Measurements from ENCODE around the gene MED29. TPM values are rescaled to one million over a fixed set of nuclear protein-coding genes. Genes with fewer than 3 reads are reported as not detected.

MED29 gene
- total RNA-seq, 1 experiment from 2014 or later: 42.9 TPM

DNA sequence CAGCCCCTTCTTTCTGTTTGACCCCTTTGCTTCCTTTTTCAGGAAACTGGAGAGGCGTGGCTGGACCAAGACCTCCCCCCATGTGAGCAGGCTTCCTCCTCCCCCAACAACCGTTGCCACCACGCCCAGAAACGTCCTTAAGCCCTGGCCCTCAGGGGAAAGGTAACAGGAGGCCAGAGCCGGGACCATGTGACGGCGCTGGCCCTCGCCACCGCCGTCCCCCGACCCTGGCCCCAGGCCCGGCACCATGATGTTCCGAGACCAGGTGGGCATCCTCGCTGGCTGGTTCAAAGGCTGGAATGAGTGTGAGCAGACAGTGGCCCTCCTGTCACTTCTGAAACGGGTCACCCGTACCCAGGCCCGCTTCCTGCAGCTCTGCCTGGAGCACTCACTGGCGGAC lies 34.5 kb upstream of the MED29 start:
- no peaks in the 10 kb centered on the region for H3K4me1 Mint-ChIP-seq
- CTCF ChIA-PET: no interaction called here
- DNase-seq (ENCODE audit: low spot score): no peak
- H3K27me3 Mint-ChIP-seq (ENCODE audit: low read depth): no peaks in the 10 kb centered on the region
- H3K27ac Mint-ChIP-seq: no peak overlapping the region
- H3K9me3 Mint-ChIP-seq: no peaks in the 10 kb centered on the region
- no peak for TF ChIP-seq SOX15 (CRISPR knock-in tag; IDR thresholded peaks at IDR 0.05)
- TF ChIP-seq, protein P1, sequence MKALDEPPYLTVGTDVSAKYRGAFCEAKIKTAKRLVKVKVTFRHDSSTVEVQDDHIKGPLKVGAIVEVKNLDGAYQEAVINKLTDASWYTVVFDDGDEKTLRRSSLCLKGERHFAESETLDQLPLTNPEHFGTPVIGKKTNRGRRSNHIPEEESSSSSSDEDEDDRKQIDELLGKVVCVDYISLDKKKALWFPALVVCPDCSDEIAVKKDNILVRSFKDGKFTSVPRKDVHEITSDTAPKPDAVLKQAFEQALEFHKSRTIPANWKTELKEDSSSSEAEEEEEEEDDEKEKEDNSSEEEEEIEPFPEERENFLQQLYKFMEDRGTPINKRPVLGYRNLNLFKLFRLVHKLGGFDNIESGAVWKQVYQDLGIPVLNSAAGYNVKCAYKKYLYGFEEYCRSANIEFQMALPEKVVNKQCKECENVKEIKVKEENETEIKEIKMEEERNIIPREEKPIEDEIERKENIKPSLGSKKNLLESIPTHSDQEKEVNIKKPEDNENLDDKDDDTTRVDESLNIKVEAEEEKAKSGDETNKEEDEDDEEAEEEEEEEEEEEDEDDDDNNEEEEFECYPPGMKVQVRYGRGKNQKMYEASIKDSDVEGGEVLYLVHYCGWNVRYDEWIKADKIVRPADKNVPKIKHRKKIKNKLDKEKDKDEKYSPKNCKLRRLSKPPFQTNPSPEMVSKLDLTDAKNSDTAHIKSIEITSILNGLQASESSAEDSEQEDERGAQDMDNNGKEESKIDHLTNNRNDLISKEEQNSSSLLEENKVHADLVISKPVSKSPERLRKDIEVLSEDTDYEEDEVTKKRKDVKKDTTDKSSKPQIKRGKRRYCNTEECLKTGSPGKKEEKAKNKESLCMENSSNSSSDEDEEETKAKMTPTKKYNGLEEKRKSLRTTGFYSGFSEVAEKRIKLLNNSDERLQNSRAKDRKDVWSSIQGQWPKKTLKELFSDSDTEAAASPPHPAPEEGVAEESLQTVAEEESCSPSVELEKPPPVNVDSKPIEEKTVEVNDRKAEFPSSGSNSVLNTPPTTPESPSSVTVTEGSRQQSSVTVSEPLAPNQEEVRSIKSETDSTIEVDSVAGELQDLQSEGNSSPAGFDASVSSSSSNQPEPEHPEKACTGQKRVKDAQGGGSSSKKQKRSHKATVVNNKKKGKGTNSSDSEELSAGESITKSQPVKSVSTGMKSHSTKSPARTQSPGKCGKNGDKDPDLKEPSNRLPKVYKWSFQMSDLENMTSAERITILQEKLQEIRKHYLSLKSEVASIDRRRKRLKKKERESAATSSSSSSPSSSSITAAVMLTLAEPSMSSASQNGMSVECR (CRISPR knock-in tag; IDR thresholded peaks at IDR 0.05; ENCODE audit: borderline replicate concordance): no peak
- no peak for ATAC-seq
- no peak overlapping the region for H3K4me3 Mint-ChIP-seq
- H3K36me3 Mint-ChIP-seq: peaks cover 69% of the 10 kb centered on the region
- POLR2A ChIA-PET: interaction anchor here (0.6 kb wide), 1 partner anchor 79 kb away, joined by 3 read pairs; the partner anchor contains the start of gene RPS16

DNA sequence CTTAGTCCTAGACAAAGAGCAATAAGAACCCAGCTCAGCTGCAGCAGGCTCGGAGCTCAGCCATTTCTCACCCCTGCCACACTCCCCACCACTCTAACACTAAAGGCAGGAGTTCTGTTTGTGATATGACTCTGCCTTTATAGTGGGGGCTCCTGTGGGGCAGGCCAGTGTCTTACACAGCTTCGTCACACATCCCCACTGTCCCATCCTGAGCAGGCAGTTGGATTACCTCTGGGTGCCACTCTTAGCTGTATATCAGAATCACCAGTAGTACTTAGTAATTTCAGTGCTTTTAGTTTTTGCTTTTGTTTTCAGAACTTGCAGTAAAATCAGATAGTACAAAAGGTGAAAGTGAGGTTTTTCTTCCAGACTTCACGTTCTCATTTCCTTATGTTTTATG lies 32.2 kb upstream of the MED29 start:
- Mint-ChIP-seq H3K4me1 (no peaks in the 10 kb centered on the region), H3K27ac (no peak overlapping the region), H3K27me3 (ENCODE audit: low read depth) (no peaks in the 10 kb centered on the region), H3K9me3 (no peaks in the 10 kb centered on the region), H3K4me3 (no peak overlapping the region), H3K36me3 (peaks cover 75% of the 10 kb centered on the region)
- POLR2A ChIA-PET: no interaction called here
- CTCF ChIA-PET: interaction anchor here (0.5 kb wide), 1 partner anchor 852 kb away, joined by 3 read pairs; no protein-coding TSS in a partner anchor
- ATAC-seq: no peak
- TF ChIP-seq ETV6 (CRISPR knock-in tag; IDR thresholded peaks at IDR 0.05) (no peak), ZNF671 (CRISPR knock-in tag; IDR thresholded peaks at IDR 0.05) (no peak), TCF7 (CRISPR knock-in tag; IDR thresholded peaks at IDR 0.05; ENCODE audit: low read depth) (no peak), FOXP1 (CRISPR knock-in tag; IDR thresholded peaks at IDR 0.05; ENCODE audit: borderline replicate concordance) (no peak), PRRX2 (CRISPR knock-in tag; IDR thresholded peaks at IDR 0.05) (no peak), ATF1 (CRISPR knock-in tag; IDR thresholded peaks at IDR 0.05) (no peak), NR1H2 (CRISPR knock-in tag; IDR thresholded peaks at IDR 0.05) (no peak), CREM (CRISPR knock-in tag; IDR thresholded peaks at IDR 0.05) (no peak), GABPB1 (CRISPR knock-in tag; IDR thresholded peaks at IDR 0.05) (no peak), FOXK1 (CRISPR knock-in tag; IDR thresholded peaks at IDR 0.05) (no peak)
- TF ChIP-seq, protein P2, sequence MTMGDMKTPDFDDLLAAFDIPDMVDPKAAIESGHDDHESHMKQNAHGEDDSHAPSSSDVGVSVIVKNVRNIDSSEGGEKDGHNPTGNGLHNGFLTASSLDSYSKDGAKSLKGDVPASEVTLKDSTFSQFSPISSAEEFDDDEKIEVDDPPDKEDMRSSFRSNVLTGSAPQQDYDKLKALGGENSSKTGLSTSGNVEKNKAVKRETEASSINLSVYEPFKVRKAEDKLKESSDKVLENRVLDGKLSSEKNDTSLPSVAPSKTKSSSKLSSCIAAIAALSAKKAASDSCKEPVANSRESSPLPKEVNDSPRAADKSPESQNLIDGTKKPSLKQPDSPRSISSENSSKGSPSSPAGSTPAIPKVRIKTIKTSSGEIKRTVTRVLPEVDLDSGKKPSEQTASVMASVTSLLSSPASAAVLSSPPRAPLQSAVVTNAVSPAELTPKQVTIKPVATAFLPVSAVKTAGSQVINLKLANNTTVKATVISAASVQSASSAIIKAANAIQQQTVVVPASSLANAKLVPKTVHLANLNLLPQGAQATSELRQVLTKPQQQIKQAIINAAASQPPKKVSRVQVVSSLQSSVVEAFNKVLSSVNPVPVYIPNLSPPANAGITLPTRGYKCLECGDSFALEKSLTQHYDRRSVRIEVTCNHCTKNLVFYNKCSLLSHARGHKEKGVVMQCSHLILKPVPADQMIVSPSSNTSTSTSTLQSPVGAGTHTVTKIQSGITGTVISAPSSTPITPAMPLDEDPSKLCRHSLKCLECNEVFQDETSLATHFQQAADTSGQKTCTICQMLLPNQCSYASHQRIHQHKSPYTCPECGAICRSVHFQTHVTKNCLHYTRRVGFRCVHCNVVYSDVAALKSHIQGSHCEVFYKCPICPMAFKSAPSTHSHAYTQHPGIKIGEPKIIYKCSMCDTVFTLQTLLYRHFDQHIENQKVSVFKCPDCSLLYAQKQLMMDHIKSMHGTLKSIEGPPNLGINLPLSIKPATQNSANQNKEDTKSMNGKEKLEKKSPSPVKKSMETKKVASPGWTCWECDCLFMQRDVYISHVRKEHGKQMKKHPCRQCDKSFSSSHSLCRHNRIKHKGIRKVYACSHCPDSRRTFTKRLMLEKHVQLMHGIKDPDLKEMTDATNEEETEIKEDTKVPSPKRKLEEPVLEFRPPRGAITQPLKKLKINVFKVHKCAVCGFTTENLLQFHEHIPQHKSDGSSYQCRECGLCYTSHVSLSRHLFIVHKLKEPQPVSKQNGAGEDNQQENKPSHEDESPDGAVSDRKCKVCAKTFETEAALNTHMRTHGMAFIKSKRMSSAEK (CRISPR knock-in tag; IDR thresholded peaks at IDR 0.05; ENCODE audit: borderline replicate concordance): no peak
- no peak for DNase-seq (ENCODE audit: low spot score)

DNA sequence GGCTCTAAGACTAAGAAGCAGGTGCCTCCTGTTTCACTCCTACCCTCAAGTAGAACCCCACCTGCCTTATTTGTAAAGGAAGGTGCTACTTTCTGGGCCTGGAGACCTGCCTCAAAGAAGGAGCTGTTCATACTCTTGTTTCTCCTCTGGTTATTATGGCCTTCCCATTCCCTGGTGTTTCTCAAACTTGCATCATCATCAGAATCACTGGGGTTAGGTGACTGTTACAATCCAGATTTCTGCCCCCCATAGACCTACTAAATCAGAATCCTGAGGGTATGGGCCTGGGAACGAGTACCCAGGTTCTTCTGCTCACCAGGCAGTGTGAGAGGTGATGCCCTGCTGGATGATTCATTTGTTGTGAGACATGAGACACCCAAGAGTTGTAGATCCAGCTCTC lies 30.6 kb upstream of the MED29 start:
- no peak for DNase-seq (ENCODE audit: low spot score)
- ChIA-PET CTCF (no interaction called here), POLR2A (no interaction called here)
- H3K27ac Mint-ChIP-seq: no peak overlapping the region
- ATAC-seq: no peak
- H3K36me3 Mint-ChIP-seq: peaks cover 68% of the 10 kb centered on the region
- H3K4me1 Mint-ChIP-seq: no peaks in the 10 kb centered on the region
- H3K4me3 Mint-ChIP-seq: no peak overlapping the region
- no peaks in the 10 kb centered on the region for H3K27me3 Mint-ChIP-seq (ENCODE audit: low read depth)
- no peaks in the 10 kb centered on the region for H3K9me3 Mint-ChIP-seq
- TF ChIP-seq, protein P3, sequence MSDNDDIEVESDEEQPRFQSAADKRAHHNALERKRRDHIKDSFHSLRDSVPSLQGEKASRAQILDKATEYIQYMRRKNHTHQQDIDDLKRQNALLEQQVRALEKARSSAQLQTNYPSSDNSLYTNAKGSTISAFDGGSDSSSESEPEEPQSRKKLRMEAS (CRISPR knock-in tag; IDR thresholded peaks at IDR 0.05): no peak
- TF ChIP-seq, protein P4, sequence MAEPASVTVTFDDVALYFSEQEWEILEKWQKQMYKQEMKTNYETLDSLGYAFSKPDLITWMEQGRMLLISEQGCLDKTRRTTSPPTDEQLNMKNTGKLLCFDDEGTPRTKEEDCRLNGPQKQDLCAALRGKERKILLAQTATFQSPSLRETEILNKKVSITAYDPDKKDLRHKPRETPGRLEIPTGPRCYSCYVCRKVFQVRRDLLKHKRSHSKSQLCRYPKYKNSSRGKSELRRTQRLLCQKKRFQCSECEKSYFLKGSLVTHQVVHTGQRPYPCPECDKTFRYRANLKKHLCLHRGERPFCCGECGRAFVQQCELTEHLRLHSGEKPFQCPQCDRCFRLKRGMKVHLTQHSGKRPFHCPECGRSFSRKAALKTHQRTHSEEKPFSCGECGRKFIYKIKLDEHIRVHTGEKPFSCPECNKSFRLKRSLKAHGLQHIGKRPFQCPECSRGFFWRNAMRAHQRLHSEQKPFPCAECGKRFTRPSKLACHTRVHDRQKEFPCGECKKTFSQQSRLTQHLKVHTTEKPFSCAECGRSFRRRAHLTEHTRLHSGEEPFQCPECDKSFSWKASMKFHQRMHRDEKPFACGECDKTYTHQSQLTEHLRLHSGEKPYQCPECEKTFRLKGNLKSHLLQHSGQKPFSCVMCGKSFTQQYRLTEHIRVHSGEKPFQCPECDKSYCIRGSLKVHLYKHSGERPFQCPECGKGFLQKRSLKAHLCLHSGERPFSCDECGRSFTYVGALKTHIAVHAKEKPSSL (CRISPR knock-in tag; conservative IDR thresholded peaks at IDR 0.05): no peak
- TF ChIP-seq, protein P5, sequence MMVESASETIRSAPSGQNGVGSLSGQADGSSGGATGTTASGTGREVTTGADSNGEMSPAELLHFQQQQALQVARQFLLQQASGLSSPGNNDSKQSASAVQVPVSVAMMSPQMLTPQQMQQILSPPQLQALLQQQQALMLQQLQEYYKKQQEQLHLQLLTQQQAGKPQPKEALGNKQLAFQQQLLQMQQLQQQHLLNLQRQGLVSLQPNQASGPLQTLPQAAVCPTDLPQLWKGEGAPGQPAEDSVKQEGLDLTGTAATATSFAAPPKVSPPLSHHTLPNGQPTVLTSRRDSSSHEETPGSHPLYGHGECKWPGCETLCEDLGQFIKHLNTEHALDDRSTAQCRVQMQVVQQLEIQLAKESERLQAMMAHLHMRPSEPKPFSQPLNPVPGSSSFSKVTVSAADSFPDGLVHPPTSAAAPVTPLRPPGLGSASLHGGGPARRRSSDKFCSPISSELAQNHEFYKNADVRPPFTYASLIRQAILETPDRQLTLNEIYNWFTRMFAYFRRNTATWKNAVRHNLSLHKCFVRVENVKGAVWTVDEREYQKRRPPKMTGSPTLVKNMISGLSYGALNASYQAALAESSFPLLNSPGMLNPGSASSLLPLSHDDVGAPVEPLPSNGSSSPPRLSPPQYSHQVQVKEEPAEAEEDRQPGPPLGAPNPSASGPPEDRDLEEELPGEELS (CRISPR knock-in tag; IDR thresholded peaks at IDR 0.05): no peak
- TF ChIP-seq, protein P6, sequence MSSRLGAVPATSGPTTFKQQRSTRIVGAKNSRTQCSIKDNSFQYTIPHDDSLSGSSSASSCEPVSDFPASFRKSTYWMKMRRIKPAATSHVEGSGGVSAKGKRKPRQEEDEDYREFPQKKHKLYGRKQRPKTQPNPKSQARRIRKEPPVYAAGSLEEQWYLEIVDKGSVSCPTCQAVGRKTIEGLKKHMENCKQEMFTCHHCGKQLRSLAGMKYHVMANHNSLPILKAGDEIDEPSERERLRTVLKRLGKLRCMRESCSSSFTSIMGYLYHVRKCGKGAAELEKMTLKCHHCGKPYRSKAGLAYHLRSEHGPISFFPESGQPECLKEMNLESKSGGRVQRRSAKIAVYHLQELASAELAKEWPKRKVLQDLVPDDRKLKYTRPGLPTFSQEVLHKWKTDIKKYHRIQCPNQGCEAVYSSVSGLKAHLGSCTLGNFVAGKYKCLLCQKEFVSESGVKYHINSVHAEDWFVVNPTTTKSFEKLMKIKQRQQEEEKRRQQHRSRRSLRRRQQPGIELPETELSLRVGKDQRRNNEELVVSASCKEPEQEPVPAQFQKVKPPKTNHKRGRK (CRISPR knock-in tag; IDR thresholded peaks at IDR 0.05; ENCODE audit: borderline replicate concordance): no peak
- TF ChIP-seq TP53 (CRISPR knock-in tag; IDR thresholded peaks at IDR 0.05): no peak

Measured in WTC11 (cell line).